ENCODE data around the gene KCNF1. TPM values are rescaled to one million over a fixed set of nuclear protein-coding genes. Genes with fewer than 3 reads are reported as not detected.

The KCNF1 gene
- total RNA-seq, 1 experiment from 2014 or later: 1.2 TPM

GRCh38 chr2:10949835-10950234, 38.1 kb downstream of the KCNF1 start (continued):
- no peak for TF ChIP-seq ZNF317 (CRISPR knock-in tag; IDR thresholded peaks at IDR 0.05; ENCODE audit: borderline replicate concordance, low read depth)
- no peak for TF ChIP-seq ZNF532 (CRISPR knock-in tag; IDR thresholded peaks at IDR 0.05; ENCODE audit: borderline replicate concordance)
- no peak for TF ChIP-seq NR3C1 (CRISPR knock-in tag; conservative IDR thresholded peaks at IDR 0.05; ENCODE audit: low read depth)
- no peak for TF ChIP-seq ZNF219 (CRISPR knock-in tag; IDR thresholded peaks at IDR 0.05; ENCODE audit: borderline replicate concordance)
- no peak for TF ChIP-seq STAT6 (CRISPR knock-in tag; conservative IDR thresholded peaks at IDR 0.05; ENCODE audit: low read depth)

- CTCF ChIA-PET: interaction anchor here (0.6 to 1.6 kb wide), 2 partner anchors 70 to 119 kb away, joined by 4 to 5 read pairs; no protein-coding TSS in a partner anchor
Observed at GRCh38 chr2:10951558-10952414, 40.1 kb downstream of the KCNF1 start.

GRCh38 chr2:10954416-10954815, 42.7 kb downstream of the KCNF1 start:
- Mint-ChIP-seq H3K27me3 (ENCODE audit: low read depth) (no peaks in the 10 kb centered on the region), H3K36me3 (peaks cover 6% of the 10 kb centered on the region), H3K4me3 (no peak overlapping the region), H3K27ac (no peak overlapping the region), H3K4me1 (peaks cover 8% of the 10 kb centered on the region), H3K9me3 (peaks cover 19% of the 10 kb centered on the region)
- POLR2A ChIA-PET: no interaction called here
- TF ChIP-seq NR3C1 (CRISPR knock-in tag; conservative IDR thresholded peaks at IDR 0.05; ENCODE audit: low read depth) (no peak), NR2C2 (CRISPR knock-in tag; IDR thresholded peaks at IDR 0.05) (no peak), PRRX2 (CRISPR knock-in tag; IDR thresholded peaks at IDR 0.05) (no peak), EMX1 (CRISPR knock-in tag; IDR thresholded peaks at IDR 0.05) (no peak), OVOL2 (CRISPR knock-in tag; IDR thresholded peaks at IDR 0.05; ENCODE audit: borderline replicate concordance) (no peak), SP1 (CRISPR knock-in tag; conservative IDR thresholded peaks at IDR 0.05) (no peak), ELF4 (CRISPR knock-in tag; IDR thresholded peaks at IDR 0.05; ENCODE audit: low read depth) (no peak), ZNF219 (CRISPR knock-in tag; IDR thresholded peaks at IDR 0.05; ENCODE audit: borderline replicate concordance) (no peak), MYBL2 (CRISPR knock-in tag; IDR thresholded peaks at IDR 0.05) (no peak), ZNF232 (CRISPR knock-in tag; IDR thresholded peaks at IDR 0.05) (no peak), E2F4 (CRISPR knock-in tag; IDR thresholded peaks at IDR 0.05; ENCODE audit: borderline replicate concordance, low read depth) (no peak), E2F1 (CRISPR knock-in tag; IDR thresholded peaks at IDR 0.05) (no peak), FOXP1 (CRISPR knock-in tag; IDR thresholded peaks at IDR 0.05; ENCODE audit: borderline replicate concordance) (no peak), SMAD3 (CRISPR knock-in tag; IDR thresholded peaks at IDR 0.05; ENCODE audit: borderline replicate concordance) (no peak)
- no peak for ATAC-seq
- CTCF ChIA-PET: no interaction called here
- DNase-seq (ENCODE audit: low spot score): no peak

More at GRCh38 chr2:10951558-10952414, 40.1 kb downstream of the KCNF1 start:
- H3K27me3 Mint-ChIP-seq (ENCODE audit: low read depth): no peaks in the 10 kb centered on the region
- POLR2A ChIA-PET: interaction anchor here (1.0 kb wide), 1 partner anchor 18 kb away, joined by 3 read pairs; no protein-coding TSS in a partner anchor
- no peak overlapping the region for H3K4me3 Mint-ChIP-seq
- H3K9me3 Mint-ChIP-seq: peaks cover 19% of the 10 kb centered on the region
- DNase-seq (ENCODE audit: low spot score) (no peak), ATAC-seq (no peak)
- H3K36me3 Mint-ChIP-seq: peaks cover 6% of the 10 kb centered on the region
- no peaks in the 10 kb centered on the region for H3K4me1 Mint-ChIP-seq
- no peak overlapping the region for H3K27ac Mint-ChIP-seq
- no peak for TF ChIP-seq ZNF416 (CRISPR knock-in tag; IDR thresholded peaks at IDR 0.05)
- TF ChIP-seq ZNF671 (CRISPR knock-in tag; IDR thresholded peaks at IDR 0.05): no peak
